ENCODE data around the gene TTLL11.

TTLL11 gene

GRCh38 chr9:121963528-121963995 lies 129.5 kb downstream of the TTLL11 start:
- DNase-seq, result no peak

GRCh38 chr9:121962421-121962820 lies 130.7 kb downstream of the TTLL11 start:
- DNase-seq, result no peak

GRCh38 chr9:121960665-121961064 lies 132.4 kb downstream of the TTLL11 start:
- DNase-seq, result no peak

GRCh38 chr9:121958530-121958929 lies 134.6 kb downstream of the TTLL11 start:
- no peak for DNase-seq

- DNase-seq, result no peak
Observed at GRCh38 chr9:121956808-121957207, 136.3 kb downstream of the TTLL11 start.

GRCh38 chr9:121955649-121956048 lies 137.5 kb downstream of the TTLL11 start:
- DNase-seq, result no peak

- DNase-seq, result no peak
Observed at GRCh38 chr9:121954477-121955140, 138.5 kb downstream of the TTLL11 start.

GRCh38 chr9:121952611-121953010 lies 140.5 kb downstream of the TTLL11 start:
- DNase-seq, result no peak

- no peak for DNase-seq
Observed at GRCh38 chr9:121950866-121951265, 142.2 kb downstream of the TTLL11 start.

GRCh38 chr9:121950441-121950840 lies 142.7 kb downstream of the TTLL11 start:
- DNase-seq, result no peak

- no peak for DNase-seq
Observed at GRCh38 chr9:121949766-121950165, 143.3 kb downstream of the TTLL11 start.

- no peak for DNase-seq
Observed at GRCh38 chr9:121949364-121949763, 143.7 kb downstream of the TTLL11 start.

- DNase-seq, result no peak
Observed at GRCh38 chr9:121947775-121948174, 145.3 kb downstream of the TTLL11 start.

- no peak for DNase-seq
Observed at GRCh38 chr9:121946465-121946864, 146.6 kb downstream of the TTLL11 start.

GRCh38 chr9:121945849-121946248 lies 147.3 kb downstream of the TTLL11 start:
- no peak for DNase-seq

GRCh38 chr9:121945281-121945680 lies 147.8 kb downstream of the TTLL11 start:
- no peak for DNase-seq

- DNase-seq, result no peak
Observed at GRCh38 chr9:121944711-121945191, 148.4 kb downstream of the TTLL11 start.

- DNase-seq, result no peak
Observed at GRCh38 chr9:121943463-121943862, 149.6 kb downstream of the TTLL11 start.

GRCh38 chr9:121942866-121943382 lies 150.2 kb downstream of the TTLL11 start:
- no peak for DNase-seq

- no peak for DNase-seq
Observed at GRCh38 chr9:121942313-121942712, 150.8 kb downstream of the TTLL11 start.

- no peak for DNase-seq
Observed at GRCh38 chr9:121939643-121940042, 153.5 kb downstream of the TTLL11 start.

- no peak for DNase-seq
Observed at GRCh38 chr9:121938621-121939020, 154.5 kb downstream of the TTLL11 start.

GRCh38 chr9:121937240-121937639 lies 155.9 kb downstream of the TTLL11 start:
- DNase-seq, result no peak

- no peak for DNase-seq
Observed at GRCh38 chr9:121935739-121936138, 157.4 kb downstream of the TTLL11 start.

GRCh38 chr9:121930956-121931355 lies 162.2 kb downstream of the TTLL11 start:
- no peak for DNase-seq

All from NCI-H524 (cell line).